ENCODE results near the gene CD248. TPM values are rescaled to one million over a fixed set of nuclear protein-coding genes. Genes with fewer than 3 reads are reported as not detected.

The CD248 gene
- total RNA-seq, 1 experiment from 2014 or later: not detected

- DNase-seq (ENCODE audit: low spot score): no peak
Measured at GRCh38 chr11:66289548-66290329, 27.1 kb downstream of the CD248 start.

- peak; percentile 100 for DNase-seq (ENCODE audit: low spot score)
Measured at GRCh38 chr11:66288671-66289547, 27.9 kb downstream of the CD248 start, which contains the start of gene YIF1A. TSS of gene YIF1A (minus strand) at chr11:66289143. CDS start at chr11:66288985, 158 bp downstream.

DNA sequence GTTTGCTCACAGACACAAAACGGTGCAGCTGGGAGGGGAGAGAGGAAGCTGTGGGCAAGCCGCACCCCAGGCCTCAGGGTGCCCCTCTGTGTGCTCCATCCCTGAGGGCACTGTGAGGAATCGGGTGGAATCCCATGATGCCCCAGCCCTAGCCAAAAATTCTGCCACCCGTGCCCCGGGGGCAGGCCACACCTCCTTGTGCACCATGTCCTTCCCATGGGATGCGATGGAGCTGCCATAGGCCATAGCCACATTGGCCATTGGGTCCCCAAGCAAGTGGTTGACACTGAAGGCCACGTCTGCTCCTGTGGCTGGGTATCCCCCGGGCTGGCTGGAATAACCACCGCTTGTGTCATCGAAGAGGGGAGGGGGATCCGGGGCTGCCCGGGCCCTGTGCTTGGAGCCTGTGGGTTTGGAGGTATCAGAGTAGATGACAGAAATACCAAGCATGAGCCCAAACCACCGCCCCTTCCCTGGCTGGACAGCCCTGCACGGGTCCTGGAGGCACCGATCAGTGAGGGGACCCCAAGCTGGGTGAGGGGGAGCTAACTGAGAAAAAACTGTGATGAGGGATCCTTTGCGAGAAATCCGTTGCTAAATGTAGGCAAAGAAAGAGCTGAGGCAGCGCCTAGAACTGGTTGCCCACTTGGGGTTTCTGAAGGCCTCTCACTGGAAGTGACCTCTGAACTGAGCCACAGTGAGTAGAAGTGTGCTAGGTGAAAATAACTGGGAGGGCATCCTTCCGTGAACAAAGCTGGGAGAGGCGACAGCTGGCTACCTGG is 28.8 kb downstream of the CD248 start:
- peak; percentile 50 for DNase-seq (ENCODE audit: low spot score)

- DNase-seq (ENCODE audit: low spot score): no peak
Measured at GRCh38 chr11:66287211-66287888, 29.5 kb downstream of the CD248 start.

DNA sequence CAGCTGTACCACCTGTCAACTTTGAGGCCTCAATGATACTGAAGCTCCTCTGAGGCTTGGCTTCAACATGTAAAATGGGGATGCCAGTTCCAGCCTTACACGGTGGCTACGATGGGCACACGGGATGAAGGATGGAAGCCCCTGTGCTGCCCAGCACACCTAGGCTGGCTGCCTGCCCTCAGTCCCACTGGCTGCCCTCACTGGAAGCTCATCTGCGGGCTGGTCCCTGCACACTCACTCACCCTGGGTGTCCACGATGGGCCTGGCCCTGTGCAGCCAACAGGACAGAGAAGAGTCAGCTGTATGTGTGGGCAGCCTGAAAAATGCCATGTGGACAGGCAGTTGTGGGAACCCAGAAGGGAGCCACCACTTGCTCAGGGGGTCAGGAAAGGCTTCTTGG is 30.1 kb downstream of the CD248 start:
- DNase-seq (ENCODE audit: low spot score): no peak

- no peak for DNase-seq (ENCODE audit: low spot score)
Measured at GRCh38 chr11:66285250-66285947, 31.4 kb downstream of the CD248 start.

- DNase-seq (ENCODE audit: low spot score): no peak
Measured at GRCh38 chr11:66284526-66285078, 32.2 kb downstream of the CD248 start.

GRCh38 chr11:66283461-66284105 is 33.3 kb downstream of the CD248 start:
- DNase-seq (ENCODE audit: low spot score): no peak

DNA sequence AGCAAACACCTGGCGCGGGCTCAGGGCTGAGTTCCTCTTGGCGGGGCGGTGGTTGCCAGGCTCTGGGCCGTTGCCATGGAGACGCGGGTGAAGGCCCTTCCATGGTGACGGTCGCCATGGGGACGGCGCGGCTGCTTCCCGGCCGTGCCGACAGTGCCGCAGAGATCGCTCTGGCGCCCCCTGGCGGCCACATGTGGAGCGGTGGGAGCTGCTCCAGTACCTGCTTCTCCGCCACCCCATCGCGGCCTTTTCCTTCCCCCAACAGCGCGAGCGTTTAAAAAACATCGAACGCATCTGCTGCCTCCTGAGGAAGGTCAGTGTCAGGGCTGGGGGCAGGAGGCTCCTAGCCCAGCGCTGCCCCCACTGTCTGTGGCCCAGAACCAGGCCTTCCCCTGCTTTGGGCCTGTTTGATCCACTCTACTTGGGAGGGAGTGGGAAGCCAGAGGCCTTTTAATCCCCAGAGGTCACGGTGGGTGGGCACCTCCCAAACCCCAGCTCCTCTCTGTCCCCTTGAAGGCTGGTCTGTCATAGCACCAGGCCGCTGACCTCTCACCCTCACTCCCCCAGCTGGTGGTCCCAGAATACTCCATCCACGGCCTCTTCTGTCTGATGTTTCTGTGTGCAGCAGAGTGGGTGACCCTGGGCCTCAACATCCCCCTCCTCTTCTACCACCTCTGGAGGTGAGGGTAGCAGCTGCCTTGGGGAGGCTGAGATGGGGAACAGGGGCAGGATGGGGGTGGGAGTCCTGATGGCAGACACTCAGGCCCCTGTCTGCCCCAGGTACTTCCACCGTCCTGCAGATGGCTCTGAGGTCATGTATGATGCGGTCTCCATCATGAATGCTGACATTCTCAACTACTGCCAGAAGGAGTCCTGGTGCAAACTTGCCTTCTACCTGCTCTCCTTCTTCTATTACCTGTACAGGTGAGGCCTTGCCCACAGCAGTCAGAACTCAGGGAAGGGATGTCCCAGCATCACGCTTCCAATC is 34.1 kb downstream of the CD248 start:
- peak; percentile 99 for DNase-seq (ENCODE audit: low spot score)

GRCh38 chr11:66281776-66282467 is 34.9 kb downstream of the CD248 start:
- no peak for DNase-seq (ENCODE audit: low spot score)

DNA sequence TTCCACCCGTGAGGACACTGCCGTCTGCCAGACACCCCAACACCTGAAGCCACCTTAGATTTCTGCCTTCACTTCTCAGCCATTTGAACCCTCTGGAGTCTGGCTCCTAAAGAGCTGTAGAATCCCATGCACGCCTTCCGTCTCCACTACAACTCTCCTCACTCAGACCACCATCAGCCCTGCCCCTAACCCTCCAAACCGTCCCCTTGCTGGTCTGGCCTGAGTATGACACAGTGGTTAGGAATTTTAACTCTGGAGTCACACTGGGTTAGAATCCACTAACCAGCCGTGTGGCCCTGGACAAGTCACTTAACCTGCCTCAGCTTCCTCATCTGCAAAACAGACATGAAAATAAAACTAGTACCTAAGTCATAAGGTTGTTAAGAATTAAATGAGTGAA is 35.8 kb downstream of the CD248 start:
- no peak for DNase-seq (ENCODE audit: low spot score)

GRCh38 chr11:66280428-66280827 is 36.4 kb downstream of the CD248 start:
- DNase-seq (ENCODE audit: low spot score): no peak

GRCh38 chr11:66279092-66279734 is 37.6 kb downstream of the CD248 start:
- no peak for DNase-seq (ENCODE audit: low spot score)

DNA sequence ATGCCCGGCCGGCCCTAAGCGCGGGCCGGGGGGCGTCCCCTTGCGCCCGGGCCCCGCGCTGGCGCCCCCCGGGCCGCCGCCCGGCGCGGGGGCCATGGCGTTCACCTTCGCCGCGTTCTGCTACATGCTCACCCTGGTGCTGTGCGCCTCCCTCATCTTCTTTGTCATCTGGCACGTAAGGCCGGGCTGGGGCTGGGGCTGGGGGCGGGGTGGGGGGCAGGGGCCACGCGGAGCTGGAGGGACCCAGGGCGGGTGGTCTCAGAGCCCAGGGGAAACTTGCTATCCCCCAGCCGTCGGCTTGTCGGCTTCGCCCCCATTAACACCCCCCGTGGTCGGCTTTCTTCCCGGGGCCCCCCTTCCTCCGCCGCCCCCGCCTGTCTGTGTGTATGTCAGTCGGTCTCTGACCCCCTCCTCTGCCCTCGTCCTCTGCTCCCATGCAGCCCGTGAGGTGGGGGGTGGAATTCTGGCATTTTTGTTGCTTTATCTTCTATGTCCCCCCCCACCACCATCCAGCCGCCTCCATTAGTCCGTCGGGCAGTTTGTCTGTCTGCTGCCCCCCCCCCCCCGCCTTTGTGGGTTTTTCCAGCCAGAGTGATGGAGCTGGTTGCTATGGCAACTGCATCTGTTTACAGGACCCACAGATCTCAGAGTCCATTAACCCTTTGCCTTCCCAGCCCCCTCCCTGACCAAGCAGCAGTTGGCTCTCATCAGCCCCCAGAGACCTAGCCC is 38.3 kb downstream of the CD248 start:
- DNase-seq (ENCODE audit: low spot score): peak; percentile 35

- DNase-seq (ENCODE audit: low spot score): peak; percentile 45
Measured at GRCh38 chr11:66277471-66278362, 39.1 kb downstream of the CD248 start, which contains the start of gene CNIH2. TSS of gene CNIH2 (plus strand) at chr11:66278175. CDS start at chr11:66278457, 282 bp downstream.

All from HT-29 (cell line).